ENCODE measurements around the gene ANXA8.
"Not testable (repeated sequence)": the region's sequence is repeated elsewhere in the genome, so short reads cannot be mapped to it uniquely, and the experiment has no call there.

DNA sequence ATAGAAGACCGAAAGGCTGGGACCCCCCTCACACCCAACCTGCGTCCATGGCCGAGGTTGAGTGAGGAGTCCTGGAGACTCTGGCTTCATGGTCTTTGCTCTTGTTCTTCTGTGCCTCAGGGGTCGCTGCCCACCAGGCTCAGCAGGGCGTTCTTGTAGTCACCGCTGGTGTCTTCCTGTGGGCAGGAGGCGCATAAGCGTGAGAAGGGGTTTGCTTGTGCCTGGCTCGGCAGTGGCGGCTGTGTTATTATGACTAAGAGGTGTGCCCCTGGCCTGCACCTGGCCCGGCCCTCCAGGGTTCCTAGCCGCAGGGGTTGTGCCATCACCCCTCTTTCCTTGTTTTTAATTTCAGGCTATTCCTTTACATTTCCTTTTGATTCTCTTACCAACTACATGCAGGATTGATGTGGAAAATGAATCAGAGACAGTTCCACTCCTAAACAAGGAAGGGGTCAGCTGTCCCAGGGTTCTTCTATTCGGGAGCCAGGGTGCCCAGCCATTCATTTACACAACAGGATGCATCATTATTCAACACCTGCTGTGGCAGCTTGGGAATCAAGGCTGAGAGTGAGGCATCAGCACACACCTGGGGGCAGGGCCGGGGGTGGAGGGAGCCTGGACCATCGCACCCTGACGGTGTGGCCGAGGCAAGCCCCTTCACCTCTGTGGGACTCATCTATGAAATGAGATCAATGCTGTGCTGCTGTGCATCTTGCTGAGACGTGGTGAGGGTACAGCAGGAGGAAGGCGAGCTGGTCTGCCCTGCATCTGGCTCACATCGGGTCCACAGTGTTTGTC is 15.0 kb downstream of the ANXA8 start:
- TF ChIP-seq CTCF, POLR2A (IDR thresholded peaks at IDR 0.05): not testable (repeated sequence)
